OCI-LY7 (cell line): Measurements from ENCODE around the gene SH3GL2. TPM values are rescaled to one million over a fixed set of nuclear protein-coding genes. Genes with fewer than 3 reads are reported as not detected.

Experiments
- Bru-seq: library from RNA; stranded (reverse); fragments of 400-500 nt; gene quantifications from one replicate; lab custom pipeline; 2021; lab: Mats Ljungman, UMichigan
- BruChase-seq, 2 experiments: library from RNA; stranded (reverse); fragments of 400-500 nt; gene quantifications; one replicate each; lab custom pipeline; 2021; lab: Mats Ljungman, UMichigan
- BruUV-seq: library from RNA; stranded (reverse); fragments of 400-500 nt; replicated peaks from 2 replicates; lab custom pipeline; 2021; lab: Mats Ljungman, UMichigan
- CTCF ChIA-PET: fragments of 300-600 bp; sonication (Branson Sonifier 250); formaldehyde crosslinking; loops from one replicate; lab custom pipeline; 2022; ENCODE audit warnings: antibody characterized with exemption; ENCODE audit not compliant: unreplicated experiment; lab: Charles Lee
- POLR2A ChIA-PET: fragments of 300-600 bp; sonication (Branson Sonifier 250); formaldehyde crosslinking; loops from one replicate; lab custom pipeline; 2022; ENCODE audit warnings: antibody characterized with exemption; lab: Charles Lee
- DNase-seq: peaks from one replicate; pipeline ENCODE4 v3.0.0-alpha.2; 2015; ENCODE audit warnings: low spot score
- H2AFZ ChIP-seq: fragments of 200-600 bp; sonication (generic), shearing (Covaris generic); 2 replicates; pipeline ENCODE4 v1.6.1; 2014; ENCODE audit warnings: mild to moderate bottlenecking, antibody characterized with exemption, low read length, moderate library complexity
- H3K27ac ChIP-seq: fragments of 200-600 bp; sonication (generic); 2 replicates; pipeline ENCODE4 v1.5.1; 2014; ENCODE audit warnings: mixed run types, low read depth, mild to moderate bottlenecking, moderate library complexity, low read length, inconsistent platforms; ENCODE audit not compliant: poor library complexity, severe bottlenecking
- H3K36me3 ChIP-seq: fragments of 200-600 bp; sonication (generic); 2 replicates; pipeline ENCODE4 v1.6.1; 2014; ENCODE audit warnings: mild to moderate bottlenecking, antibody characterized with exemption, low read length, moderate library complexity, mixed read lengths; ENCODE audit not compliant: insufficient read depth
- H3K4me1 ChIP-seq: fragments of 200-600 bp; sonication (generic); 2 replicates; pipeline ENCODE4 v1.5.1; 2014; ENCODE audit warnings: mild to moderate bottlenecking, low read length; ENCODE audit not compliant: insufficient read depth, poor library complexity, severe bottlenecking
- H3K4me2 ChIP-seq: fragments of 200-600 bp; sonication (generic); 2 replicates; pipeline ENCODE4 v1.6.1; 2014; ENCODE audit warnings: mild to moderate bottlenecking, low read length
- H3K4me3 ChIP-seq: fragments of 200-600 bp; sonication (generic); 2 replicates; pipeline ENCODE4 v1.5.1; 2014; ENCODE audit warnings: mild to moderate bottlenecking, low read depth, low read length; ENCODE audit not compliant: poor library complexity, severe bottlenecking
- H3K79me2 ChIP-seq: fragments of 200-600 bp; sonication (generic); 2 replicates; pipeline ENCODE4 v1.6.1; 2016; ENCODE audit warnings: low read depth, mild to moderate bottlenecking, low read length, moderate library complexity, mixed read lengths; ENCODE audit not compliant: insufficient read depth
- H3K9me2 ChIP-seq: fragments of 200-600 bp; sonication (generic); 2 replicates; pipeline ENCODE4 v1.6.1; 2016; ENCODE audit warnings: mild to moderate bottlenecking, low read length, mixed read lengths; ENCODE audit not compliant: insufficient read depth
- H3K9me3 ChIP-seq: fragments of 200-600 bp; sonication (generic); 2 replicates; pipeline ENCODE4 v1.6.1; 2014; ENCODE audit warnings: mild to moderate bottlenecking, mixed run types, low read length, mixed read lengths
- H4K20me1 ChIP-seq: fragments of 200-600 bp; sonication (generic); 2 replicates; pipeline ENCODE4 v1.6.1; 2014; ENCODE audit warnings: mild to moderate bottlenecking, antibody characterized with exemption, low read length, moderate library complexity, mixed read lengths; ENCODE audit not compliant: insufficient read depth
- EZH2phosphoT487 ChIP-seq: fragments of 200-600 bp; sonication (generic); IDR thresholded peaks from 2 replicates; pipeline ENCODE4 v1.6.1; 2018; ENCODE audit warnings: low read depth, borderline replicate concordance, mild to moderate bottlenecking, mixed run types, antibody characterized with exemption, low read length, moderate library complexity, mixed read lengths
- intact Hi-C: fragments of 100-400 bp; cut with micrococcal nuclease; formaldehyde crosslinking; loops from one replicate; pipeline ENCODE4 v1.10.0; 2022; ENCODE audit not compliant: unreplicated experiment
- long read RNA-seq: library from polyadenylated mRNA; stranded (forward); transcript quantifications from one replicate; pipeline ENCODE4 v2.0.0, GENCODE V29; 2022
- total RNA-seq, 2 experiments: library from RNA; depleted of rRNA in 1 of 2; stranded (reverse); fragments of >200 nt in 1 of 2; shearing (Covaris generic) in 1 of 2; gene quantifications; 2 replicates each; pipeline ENCODE4 v1.2.3, GENCODE V29; 2014 to 2022
- TF ChIP-seq, protein P1 (sequence below): fragments of 200-600 bp; sonication (generic); conservative IDR thresholded peaks from 2 replicates; pipeline ENCODE4 v1.5.1; 2014; ENCODE audit warnings: mild to moderate bottlenecking, antibody characterized with exemption, low read length, moderate library complexity, mixed read lengths

SH3GL2 gene
- not detected in 2 replicates for total RNA-seq (2014; rRNA removed; shearing (Covaris generic))
- total RNA-seq (2022) = not detected in 2 replicates
- percentile 6 among the genes with signal in this experiment for Bru-seq, nascent RNA
- percentile 7 among the genes with signal in this experiment for BruChase-seq, experiment 1, labeled RNA remaining after a 6-hour chase
- BruChase-seq, experiment 2, labeled RNA remaining after a 2-hour chase = percentile 4 among the genes with signal in this experiment
- long read RNA-seq = 0 reads

DNA sequence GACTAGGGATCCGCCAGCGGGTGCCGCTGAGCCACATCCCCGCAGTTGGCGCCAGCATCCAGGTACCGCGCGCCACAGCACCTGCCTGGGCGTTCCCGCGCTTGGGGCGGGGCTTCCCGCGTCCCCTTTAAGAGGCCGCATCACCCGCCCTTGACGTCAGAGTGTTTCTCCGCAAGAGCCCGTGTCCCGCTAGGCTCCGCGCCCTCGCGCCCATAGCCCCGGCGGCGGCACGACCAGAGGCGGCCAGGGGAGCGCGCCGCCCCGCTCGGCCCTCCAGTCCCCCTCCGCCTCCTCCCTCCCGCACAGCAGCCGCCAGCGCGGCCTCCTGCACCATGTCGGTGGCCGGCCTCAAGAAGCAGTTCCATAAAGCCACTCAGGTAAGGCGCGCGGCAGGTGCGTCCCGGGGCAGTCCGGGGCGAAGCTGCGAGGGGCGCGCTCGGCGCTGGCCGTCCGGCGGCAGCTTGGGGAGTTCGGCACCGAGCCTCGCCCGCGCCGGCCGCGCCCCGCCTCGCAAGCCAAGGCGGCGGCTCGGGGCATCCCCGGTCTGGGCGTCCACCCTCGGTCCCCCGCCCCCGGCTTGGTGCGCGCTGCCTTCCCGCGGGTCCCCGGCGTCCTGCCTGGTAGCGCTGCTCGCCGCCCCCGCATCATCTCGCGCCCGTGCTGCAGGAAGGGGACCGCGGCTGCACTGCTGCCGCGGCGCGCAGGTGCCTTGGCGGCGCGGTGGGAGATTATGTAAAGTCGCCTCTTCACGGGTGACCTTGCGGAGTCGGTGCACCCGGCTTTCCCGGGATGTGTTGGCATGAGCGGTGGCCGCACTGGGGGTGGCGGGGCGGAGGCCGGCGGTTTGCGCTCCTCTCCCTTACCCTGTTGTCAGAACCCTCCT is at the start of gene SH3GL2:
TSS of gene SH3GL2 (plus strand) at position 156 of the 883 bp plus-strand sequence.
- no peak for DNase-seq
- Histone ChIP-seq H3K79me2 (no peaks in the 10 kb centered on the region), H3K4me3 (no peak within 1 kb of the TSS), H3K4me1 (no peaks in the 10 kb centered on the region), H3K27ac (no peak within 1 kb of the TSS), H3K9me2 (no peaks in the 10 kb centered on the region), H3K4me2 (no peak within 1 kb of the TSS), H3K9me3 (no peaks in the 10 kb centered on the region), H4K20me1 (no peaks in the 10 kb centered on the region), H2AFZ (no peak within 1 kb of the TSS), H3K36me3 (no peaks in the 10 kb centered on the region)
- intact Hi-C loops = no loop called here
- TF ChIP-seq EZH2phosphoT487 = no peak
- TF ChIP-seq, protein P1, sequence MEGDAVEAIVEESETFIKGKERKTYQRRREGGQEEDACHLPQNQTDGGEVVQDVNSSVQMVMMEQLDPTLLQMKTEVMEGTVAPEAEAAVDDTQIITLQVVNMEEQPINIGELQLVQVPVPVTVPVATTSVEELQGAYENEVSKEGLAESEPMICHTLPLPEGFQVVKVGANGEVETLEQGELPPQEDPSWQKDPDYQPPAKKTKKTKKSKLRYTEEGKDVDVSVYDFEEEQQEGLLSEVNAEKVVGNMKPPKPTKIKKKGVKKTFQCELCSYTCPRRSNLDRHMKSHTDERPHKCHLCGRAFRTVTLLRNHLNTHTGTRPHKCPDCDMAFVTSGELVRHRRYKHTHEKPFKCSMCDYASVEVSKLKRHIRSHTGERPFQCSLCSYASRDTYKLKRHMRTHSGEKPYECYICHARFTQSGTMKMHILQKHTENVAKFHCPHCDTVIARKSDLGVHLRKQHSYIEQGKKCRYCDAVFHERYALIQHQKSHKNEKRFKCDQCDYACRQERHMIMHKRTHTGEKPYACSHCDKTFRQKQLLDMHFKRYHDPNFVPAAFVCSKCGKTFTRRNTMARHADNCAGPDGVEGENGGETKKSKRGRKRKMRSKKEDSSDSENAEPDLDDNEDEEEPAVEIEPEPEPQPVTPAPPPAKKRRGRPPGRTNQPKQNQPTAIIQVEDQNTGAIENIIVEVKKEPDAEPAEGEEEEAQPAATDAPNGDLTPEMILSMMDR = no peak
- ChIA-PET POLR2A (interaction anchor here (1.0 kb wide), 1 partner anchor 17 kb away, joined by 3 read pairs; no protein-coding TSS in a partner anchor), CTCF (no interaction called here)
- no TSS peak for BruUV-seq

DNA sequence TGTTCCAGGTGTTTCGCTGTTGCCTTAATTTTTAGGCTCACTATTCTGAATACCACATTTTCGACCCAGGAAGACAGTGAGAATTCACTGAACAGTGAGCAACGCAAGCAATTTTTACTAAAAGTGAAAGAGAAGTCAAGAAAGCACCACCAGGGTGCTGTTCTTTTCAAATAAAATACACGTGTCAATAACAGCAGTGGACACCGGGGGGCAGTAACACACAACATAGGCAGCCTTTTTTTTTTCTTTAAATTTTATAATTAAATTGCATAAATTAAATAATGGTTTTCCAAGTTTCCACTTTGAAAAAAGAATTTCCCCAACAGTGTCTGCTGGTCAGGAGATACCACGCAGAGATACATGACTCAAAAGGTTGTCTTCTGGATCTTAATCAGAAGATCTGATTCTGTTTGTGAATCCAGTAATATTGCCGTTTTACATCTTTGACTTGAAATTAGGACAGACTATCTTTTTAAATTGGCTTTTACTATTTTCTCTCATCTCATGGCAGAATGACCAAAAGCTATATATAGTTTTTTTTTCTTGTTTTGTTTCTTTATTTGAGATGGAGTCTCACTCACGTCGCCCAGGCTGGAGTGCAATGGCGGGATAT is 47.1 kb upstream of the SH3GL2 start:
- Histone ChIP-seq H3K79me2 (no peaks in the 10 kb centered on the region), H3K4me1 (no peaks in the 10 kb centered on the region), H3K9me2 (no peaks in the 10 kb centered on the region), H3K4me2 (peak overlapping the region; percentile 26; the same call in 1 of the 2 replicates), H3K36me3 (no peaks in the 10 kb centered on the region), H3K4me3 (no peak overlapping the region), H4K20me1 (no peaks in the 10 kb centered on the region), H2AFZ (0 out of 2 replicates have a peak overlapping the region, but pooled peaks have one; percentile 51), H3K9me3 (no peaks in the 10 kb centered on the region), H3K27ac (no peak overlapping the region)
- no TSS peak for BruUV-seq
- ChIA-PET POLR2A (interaction anchor here (0.6 kb wide), 1 partner anchor 1701 kb away, joined by 3 read pairs; no protein-coding TSS in a partner anchor), CTCF (interaction anchor here (0.7 kb wide), 1 partner anchor 26 kb away, joined by 3 read pairs; no protein-coding TSS in a partner anchor)
- TF ChIP-seq, protein P1 = peak; percentile 83
- TF ChIP-seq EZH2phosphoT487 = no peak
- peak; percentile 29 for DNase-seq
- intact Hi-C loops = loop anchor here (2.0 to 10.0 kb wide), 3 partner anchors 83 to 681 kb away; no protein-coding TSS in a partner anchor
